RWPE1 (cell line): Measurements from ENCODE around the gene NUP62.

Experiments used
- CTCF ChIA-PET: fragments of 350-600 bp; sonication (Branson Sonifier 250); formaldehyde crosslinking; extraction: SDS; loops from one replicate; lab custom pipeline; 2021; lab: Yijun Ruan, JAX
- POLR2A ChIA-PET: fragments of 400-600 bp; formaldehyde crosslinking; extraction: SDS; loops from one replicate; lab custom pipeline; 2020; ENCODE audit warnings: antibody characterized with exemption; ENCODE audit not compliant: low non-redundant PET; lab: Yijun Ruan, JAX
- DNase-seq: peaks from one replicate; pipeline ENCODE4 v3.0.0; 2012; ENCODE audit warnings: low spot score
- H3K27ac ChIP-seq: fragments of 450-650 bp; 2 replicates; pipeline ENCODE4 v1.5.1; 2017
- CTCF ChIP-seq: fragments of 450-650 bp; conservative IDR thresholded peaks from 2 replicates; pipeline ENCODE4 v1.5.1; 2017; ENCODE audit warnings: low read depth, mild to moderate bottlenecking

NUP62 gene

GRCh38 chr19:49932731-49933131 is 3.4 kb upstream of the NUP62 start:
- no peak for TF ChIP-seq CTCF
- POLR2A ChIA-PET, result no interaction called here
- DNase-seq, result no peak
- H3K27ac ChIP-seq, result no peak overlapping the region
- CTCF ChIA-PET, result no interaction called here

GRCh38 chr19:49932041-49932451 is 2.7 kb upstream of the NUP62 start:
- DNase-seq, result peak; percentile 84
- H3K27ac ChIP-seq, result no peak overlapping the region
- no peak for TF ChIP-seq CTCF
- ChIA-PET POLR2A (no interaction called here), CTCF (no interaction called here)

- TF ChIP-seq CTCF, result no peak
- no peak for DNase-seq
- H3K27ac ChIP-seq, result no peak overlapping the region
- POLR2A ChIA-PET, result no interaction called here
- CTCF ChIA-PET, result no interaction called here
These were observed 2.2 kb upstream of the NUP62 start for GRCh38 chr19:49931293-49932040.

- H3K27ac ChIP-seq, result peak overlapping the region; percentile 93
- TF ChIP-seq CTCF, result no peak
- POLR2A ChIA-PET, result interaction anchor here (0.7 kb wide), 1 partner anchor 70 kb away, joined by 3 read pairs; no protein-coding TSS in a partner anchor
These were observed 1.2 kb upstream of the NUP62 start for GRCh38 chr19:49930483-49931011.

GRCh38 chr19:49929611-49930482 is 543 bp upstream of the NUP62 start:
- TF ChIP-seq CTCF, result no peak
- POLR2A ChIA-PET, result interaction anchor here (0.7 kb wide), 1 partner anchor 69 kb away, joined by 3 read pairs; no protein-coding TSS in a partner anchor
- DNase-seq, result peak; percentile 98
- H3K27ac ChIP-seq, result peak overlapping the region; percentile 93
- CTCF ChIA-PET, result no interaction called here

More at GRCh38 chr19:49930483-49931011, 1.2 kb upstream of the NUP62 start:
- DNase-seq, result peak; percentile 13
- CTCF ChIA-PET, result no interaction called here
